Esophagus squamous epithelium (tissue), 4 donors: ENCODE results near the gene CD40.

Source experiments
- POLR2A ChIP-seq, 4 donors: fragments of 450-650 bp; IDR thresholded peaks; one replicate each; pipeline ENCODE4 v1.6.1; 2017; ENCODE audit warnings: antibody characterized with exemption in 4 of 4, mild to moderate bottlenecking in 4 of 4, moderate library complexity in 3 of 4
- TF ChIP-seq, protein P1 (sequence below), 6 experiments: fragments of 450-650 bp in 4 of 6; fragments of 200-600 bp in 2 of 6; sonication (generic) in 2 of 6; IDR thresholded peaks; one replicate each; pipeline ENCODE4 v1.5.1; 2016 to 2019; ENCODE audit warnings: antibody characterized with exemption in 6 of 6, mild to moderate bottlenecking in 4 of 6, moderate library complexity in 4 of 6

DNA sequence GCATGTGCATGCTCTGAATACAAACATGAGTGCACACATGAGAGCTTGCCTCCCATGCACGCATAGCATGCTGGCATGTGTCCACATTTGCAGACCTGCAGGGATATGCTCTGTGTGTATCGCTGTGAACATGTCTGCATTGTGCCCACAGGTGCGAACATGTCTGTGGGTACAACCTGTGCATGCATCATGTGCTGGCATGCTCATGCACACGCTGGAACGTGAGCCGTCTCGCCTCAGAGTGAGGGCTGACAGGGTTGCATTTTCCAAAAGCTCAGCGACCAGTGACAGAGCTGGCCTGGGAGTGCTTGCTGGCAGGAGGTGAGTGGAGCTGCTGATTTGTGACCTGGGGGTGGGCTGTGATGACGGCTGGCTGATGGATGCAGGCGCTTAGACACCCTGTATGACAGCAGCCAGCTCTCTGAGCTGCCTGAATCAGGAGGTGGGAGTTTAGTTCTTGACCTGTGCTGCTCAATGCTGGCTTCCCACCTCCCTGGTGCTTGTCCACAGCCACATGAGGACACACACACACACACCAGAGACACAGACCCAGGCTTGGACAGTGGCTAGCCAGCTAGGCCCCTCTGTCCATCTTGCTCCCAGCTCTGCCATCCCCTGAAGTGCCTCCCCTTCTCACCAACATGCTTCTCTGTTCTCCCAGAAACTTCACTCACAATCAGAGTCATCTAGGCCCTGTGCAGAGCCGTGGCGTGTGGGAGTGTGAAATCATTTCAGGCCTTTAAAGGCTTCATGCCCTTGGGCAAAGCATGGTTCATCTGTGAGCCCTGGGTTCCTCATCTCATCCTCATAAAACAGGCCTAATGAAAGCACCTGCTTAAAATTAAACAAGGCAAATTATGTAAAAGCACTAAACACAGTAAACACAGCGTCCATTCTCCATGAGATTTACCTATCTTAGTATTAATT lies 51.4 kb downstream of the CD40 start:
- no peak for TF ChIP-seq POLR2A (IDR thresholded peaks at IDR 0.05)
- TF ChIP-seq, protein P1, sequence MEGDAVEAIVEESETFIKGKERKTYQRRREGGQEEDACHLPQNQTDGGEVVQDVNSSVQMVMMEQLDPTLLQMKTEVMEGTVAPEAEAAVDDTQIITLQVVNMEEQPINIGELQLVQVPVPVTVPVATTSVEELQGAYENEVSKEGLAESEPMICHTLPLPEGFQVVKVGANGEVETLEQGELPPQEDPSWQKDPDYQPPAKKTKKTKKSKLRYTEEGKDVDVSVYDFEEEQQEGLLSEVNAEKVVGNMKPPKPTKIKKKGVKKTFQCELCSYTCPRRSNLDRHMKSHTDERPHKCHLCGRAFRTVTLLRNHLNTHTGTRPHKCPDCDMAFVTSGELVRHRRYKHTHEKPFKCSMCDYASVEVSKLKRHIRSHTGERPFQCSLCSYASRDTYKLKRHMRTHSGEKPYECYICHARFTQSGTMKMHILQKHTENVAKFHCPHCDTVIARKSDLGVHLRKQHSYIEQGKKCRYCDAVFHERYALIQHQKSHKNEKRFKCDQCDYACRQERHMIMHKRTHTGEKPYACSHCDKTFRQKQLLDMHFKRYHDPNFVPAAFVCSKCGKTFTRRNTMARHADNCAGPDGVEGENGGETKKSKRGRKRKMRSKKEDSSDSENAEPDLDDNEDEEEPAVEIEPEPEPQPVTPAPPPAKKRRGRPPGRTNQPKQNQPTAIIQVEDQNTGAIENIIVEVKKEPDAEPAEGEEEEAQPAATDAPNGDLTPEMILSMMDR (IDR thresholded peaks at IDR 0.05): no peak
